Left ventricle myocardium superior (tissue), 1 donor: ENCODE data around the gene FGFR3. TPM values are rescaled to one million over a fixed set of nuclear protein-coding genes. Genes with fewer than 3 reads are reported as not detected.
"Not testable (repeated sequence)": the region's sequence is repeated elsewhere in the genome, so short reads cannot be mapped to it uniquely, and the experiment has no call there.

Experiments
- ATAC-seq: fragments of 200-7000 bp; cut with Tn5 transposase; one replicate; pipeline ENCODE4 v1.9.1; 2020; ENCODE audit warnings: mild to moderate bottlenecking, moderate library complexity
- DNase-seq: peaks from one replicate; pipeline ENCODE4 v3.0.0-alpha.2; 2020
- intact Hi-C: fragments of 100-400 bp; cut with micrococcal nuclease; formaldehyde crosslinking; loops from one replicate; pipeline ENCODE4 v1.11.0; 2022
- total RNA-seq: library from RNA; stranded (reverse); fragmentation: NEBNext Ultra II Directional; extraction: Animal tissue kit (Norgen Biotek cat#: 25700); gene quantifications from one replicate; pipeline ENCODE4 v1.2.1, GENCODE V29; 2021
- donor health status: DM: no; HTN: yes; CAD: no; lungs with severe emphysema.

FGFR3 gene
- total RNA-seq, 1 donor from 2014 or later, result 1.7 TPM

DNA sequence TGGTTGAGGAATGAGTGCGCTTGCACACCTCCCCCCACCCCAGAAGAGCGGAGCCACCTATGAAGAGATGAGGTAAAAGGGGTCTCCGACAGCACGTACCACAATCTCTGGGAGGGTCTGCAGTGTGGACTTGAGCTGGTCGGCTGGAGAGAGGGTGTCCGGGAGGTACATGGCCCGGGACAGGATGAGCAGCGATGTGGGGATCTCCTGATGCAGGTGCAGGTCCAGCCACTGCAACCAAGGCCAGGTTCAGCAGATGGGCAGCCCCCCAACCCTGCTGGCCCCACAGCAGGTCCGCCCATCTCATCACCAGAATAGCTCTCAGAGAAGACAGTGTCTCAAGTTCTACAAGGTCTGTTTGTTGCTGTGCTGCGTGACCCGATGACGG lies 30.4 kb downstream of the FGFR3 start:
- intact Hi-C loops, result no loop called here

GRCh38 chr4:1824746-1825145 lies 31.7 kb downstream of the FGFR3 start:
- DNase-seq (no peak), ATAC-seq (no peak)

More for the DNA sequence above, 30.4 kb downstream of the FGFR3 start:
- no peak for ATAC-seq
- DNase-seq, result no peak

DNA sequence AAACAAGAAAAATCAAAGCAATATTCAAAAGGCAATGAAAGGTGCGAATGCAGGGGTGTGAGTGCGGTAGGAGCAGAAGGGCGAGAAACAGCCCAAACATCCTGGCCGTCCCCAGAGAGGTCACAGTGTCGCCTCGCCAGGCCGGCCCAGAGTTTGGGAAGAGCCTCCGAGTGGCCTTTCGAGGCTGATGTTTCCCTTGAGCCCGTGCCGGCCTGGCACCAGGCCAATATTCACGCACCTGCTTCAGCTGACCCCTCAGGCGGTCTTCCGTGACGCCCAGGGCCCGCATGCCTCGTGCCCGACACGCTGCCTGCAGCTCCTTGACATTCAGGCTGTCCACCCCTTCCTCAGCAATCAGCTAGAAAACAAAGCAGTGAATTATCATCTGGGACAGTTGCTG lies 32.2 kb downstream of the FGFR3 start:
- intact Hi-C loops, result no loop called here
- peak; percentile 24 for DNase-seq
- peak; percentile 18 for ATAC-seq

More at GRCh38 chr4:1824746-1825145, 31.7 kb downstream of the FGFR3 start:
- intact Hi-C loops, result no loop called here

GRCh38 chr4:1826531-1827350 lies 33.6 kb downstream of the FGFR3 start:
- no peak for ATAC-seq
- intact Hi-C loops, result no loop called here
- DNase-seq, result no peak

GRCh38 chr4:1830234-1830633 lies 37.1 kb downstream of the FGFR3 start:
- ATAC-seq (no peak), DNase-seq (no peak)
- intact Hi-C loops, result no loop called here

DNA sequence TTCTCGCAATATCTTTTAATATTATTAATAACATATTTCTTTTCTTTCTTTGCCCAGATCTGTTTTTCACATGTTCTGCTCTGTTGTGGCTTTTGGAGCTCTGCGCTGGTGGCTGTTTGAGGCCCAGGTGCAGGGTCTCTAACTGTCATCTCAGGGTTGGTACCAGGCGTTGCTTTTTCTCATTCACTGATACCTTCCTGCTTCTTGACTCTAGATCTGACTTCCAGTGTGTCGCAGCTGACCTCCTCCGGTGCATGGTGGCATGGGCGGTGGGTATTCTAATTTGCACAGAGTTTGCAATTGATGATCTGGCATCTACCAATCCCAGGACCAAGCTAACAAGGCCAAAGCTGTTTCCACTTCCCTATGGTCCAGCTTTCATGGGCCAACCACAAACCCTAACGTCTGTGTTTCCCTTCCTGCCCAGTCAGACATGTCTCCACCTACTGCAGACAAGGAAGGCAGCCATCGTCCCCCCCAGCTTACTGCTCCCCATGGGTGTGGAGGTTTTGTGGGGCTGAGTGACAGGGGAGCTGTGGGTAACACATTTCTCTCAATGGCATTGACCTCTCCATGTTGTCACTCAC lies 37.6 kb downstream of the FGFR3 start:
- DNase-seq, result no peak
- no peak for ATAC-seq
- intact Hi-C loops, result no loop called here

- ATAC-seq (no peak), DNase-seq (no peak)
- intact Hi-C loops, result no loop called here
Measured at GRCh38 chr4:1831331-1831730, 38.2 kb downstream of the FGFR3 start.

GRCh38 chr4:1832690-1833089 lies 39.6 kb downstream of the FGFR3 start:
- intact Hi-C loops, result no loop called here
- no peak for ATAC-seq
- no peak for DNase-seq

DNA sequence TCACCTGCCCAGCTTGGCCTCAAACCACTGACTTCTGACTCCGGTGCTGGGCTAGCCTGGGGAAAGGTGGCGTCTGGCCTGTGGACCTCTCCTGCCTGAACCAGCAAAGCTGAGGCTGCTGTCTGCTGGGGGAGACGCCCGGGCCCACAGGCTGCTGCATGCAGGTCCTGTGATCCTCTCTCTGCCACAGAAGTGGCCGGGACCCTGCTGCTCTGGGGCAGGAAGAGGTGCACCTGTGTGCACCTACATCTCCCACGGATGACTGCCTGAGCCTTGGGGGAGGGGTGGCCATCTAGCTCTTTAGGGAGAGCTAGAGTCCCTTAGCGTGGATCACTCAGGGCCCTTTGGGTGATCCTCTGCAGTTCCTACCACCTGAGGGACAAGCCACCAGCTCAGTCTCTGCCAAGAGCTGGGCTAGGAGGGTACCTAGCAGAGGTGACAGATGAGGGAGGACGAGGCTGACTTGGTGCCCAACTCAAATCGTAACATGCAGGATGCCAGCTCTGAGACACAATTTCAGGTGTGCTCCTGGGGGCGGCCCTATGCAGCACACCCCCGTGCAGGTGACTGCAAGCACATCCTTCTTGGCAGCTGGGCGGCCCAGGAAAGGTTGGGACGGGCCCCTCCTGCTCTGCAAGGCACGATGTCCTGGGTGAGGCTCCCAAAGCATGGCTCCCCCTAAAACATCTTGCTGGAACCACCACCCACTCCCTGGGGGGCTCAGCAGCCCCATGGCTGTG lies 40.4 kb downstream of the FGFR3 start:
- intact Hi-C loops, result no loop called here
- no peak for DNase-seq
- ATAC-seq, result no peak

- DNase-seq (no peak), ATAC-seq (no peak)
- intact Hi-C loops, result no loop called here
Measured at GRCh38 chr4:1834047-1834775, 41.1 kb downstream of the FGFR3 start.

- DNase-seq, ATAC-seq, intact Hi-C loops: not testable (repeated sequence)
Measured at GRCh38 chr4:1835836-1836235, 42.7 kb downstream of the FGFR3 start.

GRCh38 chr4:1836650-1837049 lies 43.6 kb downstream of the FGFR3 start:
- DNase-seq (no peak), ATAC-seq (no peak)
- intact Hi-C loops, result no loop called here

DNA sequence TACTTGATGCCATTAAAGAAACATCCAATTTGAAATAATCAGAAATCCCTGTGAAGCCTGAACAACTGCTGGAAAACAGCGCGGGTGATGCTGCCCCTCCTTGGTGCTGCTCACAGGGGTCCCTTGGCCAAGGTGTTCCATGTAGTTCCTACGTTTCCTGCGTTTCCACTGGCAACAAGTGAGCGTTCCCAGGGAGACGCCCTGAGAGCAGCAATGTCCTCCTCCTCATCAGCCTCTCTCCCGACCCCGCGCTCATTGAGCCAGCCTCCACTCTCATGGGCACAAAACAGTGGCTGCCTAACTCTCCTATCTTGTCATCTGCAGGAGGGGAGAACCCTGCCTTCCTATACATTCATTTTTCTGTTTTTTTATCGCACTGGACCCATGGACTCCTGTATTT lies 44.0 kb downstream of the FGFR3 start:
- no peak for ATAC-seq
- DNase-seq, result no peak
- intact Hi-C loops, result no loop called here

DNA sequence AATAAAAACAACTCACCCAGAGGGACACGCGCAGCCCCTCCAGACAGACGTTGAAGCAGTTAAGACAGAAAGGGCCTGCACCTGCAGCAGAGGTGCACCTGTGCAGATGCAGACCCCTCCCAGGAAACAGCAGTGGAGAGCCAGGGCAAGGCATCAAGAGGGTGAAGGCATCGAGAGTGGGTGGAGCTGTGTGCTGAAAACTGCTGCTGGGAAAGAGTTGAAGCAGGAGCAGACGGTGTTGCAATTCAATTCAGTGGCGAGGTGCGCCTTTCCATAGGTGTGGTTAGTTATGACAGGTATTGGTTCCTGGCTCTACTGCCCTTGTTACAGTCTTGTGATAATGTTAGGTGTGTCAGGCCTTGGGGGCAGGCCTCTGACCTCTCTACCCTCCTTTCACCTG lies 46.2 kb downstream of the FGFR3 start:
- intact Hi-C loops, result no loop called here
- ATAC-seq (no peak), DNase-seq (no peak)

DNA sequence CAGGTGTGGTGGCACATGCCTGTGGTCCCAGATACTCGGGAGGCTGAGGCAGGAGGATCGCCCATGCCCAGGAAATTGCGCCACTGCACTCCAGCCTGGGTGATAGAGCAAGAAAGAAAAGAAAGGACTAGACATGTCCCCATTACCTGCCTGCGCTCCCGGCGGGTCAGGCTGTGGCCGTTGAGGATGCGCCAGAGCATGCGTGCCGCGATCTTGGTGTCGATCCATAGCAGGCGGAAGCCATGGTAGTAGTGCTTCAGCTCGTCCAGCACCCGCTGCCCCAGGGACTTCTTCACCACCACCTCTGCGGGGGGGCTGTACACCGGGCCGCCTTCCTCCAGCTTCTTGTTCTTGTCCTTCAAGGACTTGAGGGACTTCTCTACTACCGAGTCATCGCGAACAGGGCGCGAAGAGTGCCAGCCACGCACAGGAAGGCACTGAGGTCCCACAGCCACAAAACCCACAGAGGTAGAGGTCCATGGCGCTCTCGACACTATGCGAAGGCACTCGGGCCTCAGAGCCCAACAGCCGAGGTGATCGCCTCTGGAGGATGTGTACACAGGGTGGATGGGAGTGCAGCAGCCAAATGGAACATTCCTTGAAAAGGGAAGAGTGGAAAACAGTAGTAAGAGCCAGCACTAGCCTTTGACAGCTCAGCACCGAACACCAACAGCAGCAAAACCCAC lies 48.3 kb downstream of the FGFR3 start:
- DNase-seq, result no peak
- no peak for ATAC-seq
- intact Hi-C loops, result no loop called here

GRCh38 chr4:1841887-1842210 lies 48.8 kb downstream of the FGFR3 start:
- DNase-seq (no peak), ATAC-seq (no peak)
- intact Hi-C loops, result no loop called here

- intact Hi-C loops, result no loop called here
- ATAC-seq, result peak; percentile 5
- no peak for DNase-seq
Measured at GRCh38 chr4:1842339-1842895, 49.3 kb downstream of the FGFR3 start.

GRCh38 chr4:1842993-1843448 lies 49.9 kb downstream of the FGFR3 start:
- ATAC-seq (peak; percentile 69), DNase-seq (peak; percentile 67)
- intact Hi-C loops, result no loop called here

DNA sequence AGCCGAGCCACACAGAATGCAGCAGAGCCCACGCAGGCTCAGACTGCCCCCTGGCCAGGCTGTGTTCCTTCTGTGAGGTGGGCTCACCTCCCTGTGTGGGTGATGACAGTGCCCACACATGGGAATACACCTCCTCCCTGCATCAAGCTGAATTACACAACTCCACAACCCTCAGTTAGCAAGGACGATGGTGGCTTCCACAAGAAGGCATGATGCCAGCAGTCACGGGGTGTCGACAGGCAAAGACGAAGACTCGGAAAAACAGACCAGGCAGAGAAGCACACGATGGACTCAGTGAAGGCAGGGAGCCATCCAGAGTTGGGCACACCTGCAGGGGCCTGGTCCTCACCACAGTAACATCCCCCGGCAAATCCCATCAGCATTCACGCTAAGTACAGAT lies 50.8 kb downstream of the FGFR3 start:
- peak; percentile 87 for ATAC-seq
- peak; percentile 73 for DNase-seq
- intact Hi-C loops, result no loop called here
